HFFc6 (cell line): ENCODE results near the gene DSP. TPM values are rescaled to one million over a fixed set of nuclear protein-coding genes. Genes with fewer than 3 reads are reported as not detected.

ENCODE experiments used
- DNase-seq: peaks from one replicate; pipeline ENCODE4 v3.0.0-alpha.2; 2018
- H3K27ac Mint-ChIP-seq: 2 replicates; pipeline ENCODE4 v1.8.0; 2020; ENCODE audit warnings: mild to moderate bottlenecking, mixed read lengths
- H3K27me3 Mint-ChIP-seq: 2 replicates; pipeline ENCODE4 v1.8.0; 2021; ENCODE audit warnings: mild to moderate bottlenecking, moderate library complexity, mixed read lengths; ENCODE audit not compliant: insufficient read depth
- H3K36me3 Mint-ChIP-seq: 2 replicates; pipeline ENCODE4 v1.8.0; 2021; ENCODE audit warnings: low read depth, mixed read lengths
- H3K4me1 Mint-ChIP-seq: 2 replicates; pipeline ENCODE4 v1.8.0; 2020; ENCODE audit warnings: low read depth, mixed read lengths
- H3K4me3 Mint-ChIP-seq: 2 replicates; pipeline ENCODE4 v1.8.0; 2020; ENCODE audit warnings: mild to moderate bottlenecking, moderate library complexity, mixed read lengths
- H3K9me3 Mint-ChIP-seq: 2 replicates; pipeline ENCODE4 v1.8.0; 2020; ENCODE audit warnings: mild to moderate bottlenecking, mixed read lengths
- long read RNA-seq: library from polyadenylated mRNA; unstranded; transcript quantifications from one replicate; pipeline ENCODE4 v2.0.0, GENCODE V29; 2019
- total RNA-seq, 6 experiments: library from RNA; stranded (reverse); fragmentation: NEBNext Ultra II Directional; extraction: Animal tissue kit (Norgen Biotek cat#: 25700); gene quantifications; 2 replicates in 1 of 6; 3 replicates in 5 of 6; pipeline ENCODE4 v1.2.3, GENCODE V29; 2021
- TF ChIP-seq, protein P1 (sequence below): fragments of 200-600 bp; sonication (generic); IDR thresholded peaks from 2 replicates; pipeline ENCODE4 v1.5.0; 2021; ENCODE audit warnings: antibody characterized with exemption, mild to moderate bottlenecking

The DSP gene
- total RNA-seq = 10 to 100 TPM; 33.8 to 65.4 (median 37.0) TPM
- long read RNA-seq, full-length matches to known transcripts = 1 of 80 reads
- long read RNA-seq, partial matches to known transcripts = 58 of 80 reads
- long read RNA-seq, other reads (novel, unspliced or antisense) = 21 of 80 reads

GRCh38 chr6:7541175-7542064 is at the start of gene DSP:
Gene DSP (plus strand): TSS chr6:7541671. CDS start chr6:7541916, 245 bp downstream.
- TF ChIP-seq, protein P1, sequence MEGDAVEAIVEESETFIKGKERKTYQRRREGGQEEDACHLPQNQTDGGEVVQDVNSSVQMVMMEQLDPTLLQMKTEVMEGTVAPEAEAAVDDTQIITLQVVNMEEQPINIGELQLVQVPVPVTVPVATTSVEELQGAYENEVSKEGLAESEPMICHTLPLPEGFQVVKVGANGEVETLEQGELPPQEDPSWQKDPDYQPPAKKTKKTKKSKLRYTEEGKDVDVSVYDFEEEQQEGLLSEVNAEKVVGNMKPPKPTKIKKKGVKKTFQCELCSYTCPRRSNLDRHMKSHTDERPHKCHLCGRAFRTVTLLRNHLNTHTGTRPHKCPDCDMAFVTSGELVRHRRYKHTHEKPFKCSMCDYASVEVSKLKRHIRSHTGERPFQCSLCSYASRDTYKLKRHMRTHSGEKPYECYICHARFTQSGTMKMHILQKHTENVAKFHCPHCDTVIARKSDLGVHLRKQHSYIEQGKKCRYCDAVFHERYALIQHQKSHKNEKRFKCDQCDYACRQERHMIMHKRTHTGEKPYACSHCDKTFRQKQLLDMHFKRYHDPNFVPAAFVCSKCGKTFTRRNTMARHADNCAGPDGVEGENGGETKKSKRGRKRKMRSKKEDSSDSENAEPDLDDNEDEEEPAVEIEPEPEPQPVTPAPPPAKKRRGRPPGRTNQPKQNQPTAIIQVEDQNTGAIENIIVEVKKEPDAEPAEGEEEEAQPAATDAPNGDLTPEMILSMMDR = no peak
- peak; percentile 18 for DNase-seq
- H3K4me3 Mint-ChIP-seq = peak within 1 kb of the TSS; percentile 96
- peaks cover 2% of the 10 kb centered on the region; the same call in 1 of the 2 replicates for H3K27me3 Mint-ChIP-seq
- H3K36me3 Mint-ChIP-seq = no peaks in the 10 kb centered on the region
- peak within 1 kb of the TSS; percentile 89 for H3K27ac Mint-ChIP-seq
- no peaks in the 10 kb centered on the region for H3K9me3 Mint-ChIP-seq
- H3K4me1 Mint-ChIP-seq = peaks cover 72% of the 10 kb centered on the region

GRCh38 chr6:7493866-7494265 is 47.6 kb upstream of the DSP start:
- Mint-ChIP-seq H3K9me3 (peaks cover 10% of the 10 kb centered on the region), H3K27me3 (peaks cover 21% of the 10 kb centered on the region), H3K4me1 (peaks cover 11% of the 10 kb centered on the region), H3K27ac (no peak overlapping the region), H3K4me3 (no peak overlapping the region), H3K36me3 (no peaks in the 10 kb centered on the region)
- no peak for DNase-seq
- TF ChIP-seq, protein P1 = no peak

DNA sequence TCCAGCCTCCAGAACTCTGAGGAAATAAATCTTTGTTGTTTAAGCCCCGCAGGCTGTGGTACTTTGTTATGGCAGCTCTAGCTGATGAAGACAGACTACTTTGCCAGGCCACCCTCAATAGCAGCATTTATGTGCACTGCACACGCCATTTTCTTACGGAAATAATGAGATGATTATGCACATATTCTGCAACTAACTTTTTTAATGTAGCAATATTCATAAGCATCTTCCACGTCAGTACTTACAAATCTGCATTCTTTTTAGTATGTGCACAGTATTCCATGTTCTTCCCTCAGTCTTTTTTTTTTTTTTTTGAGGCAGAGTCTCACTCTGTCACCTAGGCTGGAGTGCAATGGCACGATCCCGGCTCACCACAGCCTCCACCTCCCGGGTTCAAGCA is 46.8 kb upstream of the DSP start:
- Mint-ChIP-seq H3K27ac (no peak overlapping the region), H3K9me3 (peaks cover 10% of the 10 kb centered on the region), H3K4me3 (no peak overlapping the region), H3K27me3 (peaks cover 20% of the 10 kb centered on the region), H3K36me3 (no peaks in the 10 kb centered on the region), H3K4me1 (peaks cover 11% of the 10 kb centered on the region)
- TF ChIP-seq, protein P1 = no peak
- DNase-seq = no peak

DNA sequence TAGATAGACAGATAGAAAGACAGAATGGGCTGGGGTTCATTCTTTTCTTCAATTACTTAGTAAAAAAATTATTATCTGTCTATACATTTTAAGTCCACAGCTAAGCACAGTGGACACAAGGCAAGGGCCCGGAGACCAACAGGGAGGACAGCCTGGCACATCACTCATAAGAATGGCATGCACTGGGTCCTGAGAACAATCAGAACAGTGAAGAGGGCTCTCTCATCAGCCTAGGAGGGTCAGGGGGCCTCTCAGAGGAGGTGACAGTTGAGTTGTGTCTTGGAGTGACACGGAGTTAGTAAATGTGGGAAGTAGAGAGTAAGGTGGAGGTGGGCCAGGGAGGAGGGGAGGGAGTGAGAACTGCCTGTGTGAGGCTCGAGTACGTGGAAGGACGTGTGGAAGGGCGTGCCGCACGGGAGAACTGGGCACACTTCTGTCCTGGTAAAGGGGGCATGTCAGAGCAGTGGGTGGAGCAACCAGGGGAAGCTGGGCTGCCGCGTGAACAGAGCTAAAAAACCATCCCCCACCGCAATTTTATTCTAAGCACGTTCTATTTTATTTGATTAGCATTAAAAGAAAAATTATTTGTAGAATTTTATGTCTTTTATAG is 45.1 kb upstream of the DSP start:
- no peak overlapping the region for H3K27ac Mint-ChIP-seq
- H3K9me3 Mint-ChIP-seq = peaks cover 10% of the 10 kb centered on the region
- peak overlapping the region; percentile 31; the same call in 1 of the 2 replicates for H3K4me3 Mint-ChIP-seq
- no peaks in the 10 kb centered on the region for H3K36me3 Mint-ChIP-seq
- DNase-seq = no peak
- TF ChIP-seq, protein P1 = no peak
- peaks cover 13% of the 10 kb centered on the region for H3K27me3 Mint-ChIP-seq
- peaks cover 11% of the 10 kb centered on the region for H3K4me1 Mint-ChIP-seq

GRCh38 chr6:7500752-7501282 is 40.7 kb upstream of the DSP start:
- peaks cover 2% of the 10 kb centered on the region for H3K27me3 Mint-ChIP-seq
- no peak overlapping the region for H3K27ac Mint-ChIP-seq
- H3K4me1 Mint-ChIP-seq = peaks cover 27% of the 10 kb centered on the region
- no peaks in the 10 kb centered on the region for H3K9me3 Mint-ChIP-seq
- no peaks in the 10 kb centered on the region for H3K36me3 Mint-ChIP-seq
- no peak for DNase-seq
- TF ChIP-seq, protein P1 = no peak
- no peak overlapping the region for H3K4me3 Mint-ChIP-seq
